CD4-positive, alpha-beta T cell treated with Interleukin-15 for 4 hours (primary cell): ENCODE results near the gene TMEM208.

Experiments used
- DNase-seq: peaks from one replicate; pipeline ENCODE4 v3.0.0-alpha.2; 2020; ENCODE audit warnings: low spot score

Gene TMEM208

DNA sequence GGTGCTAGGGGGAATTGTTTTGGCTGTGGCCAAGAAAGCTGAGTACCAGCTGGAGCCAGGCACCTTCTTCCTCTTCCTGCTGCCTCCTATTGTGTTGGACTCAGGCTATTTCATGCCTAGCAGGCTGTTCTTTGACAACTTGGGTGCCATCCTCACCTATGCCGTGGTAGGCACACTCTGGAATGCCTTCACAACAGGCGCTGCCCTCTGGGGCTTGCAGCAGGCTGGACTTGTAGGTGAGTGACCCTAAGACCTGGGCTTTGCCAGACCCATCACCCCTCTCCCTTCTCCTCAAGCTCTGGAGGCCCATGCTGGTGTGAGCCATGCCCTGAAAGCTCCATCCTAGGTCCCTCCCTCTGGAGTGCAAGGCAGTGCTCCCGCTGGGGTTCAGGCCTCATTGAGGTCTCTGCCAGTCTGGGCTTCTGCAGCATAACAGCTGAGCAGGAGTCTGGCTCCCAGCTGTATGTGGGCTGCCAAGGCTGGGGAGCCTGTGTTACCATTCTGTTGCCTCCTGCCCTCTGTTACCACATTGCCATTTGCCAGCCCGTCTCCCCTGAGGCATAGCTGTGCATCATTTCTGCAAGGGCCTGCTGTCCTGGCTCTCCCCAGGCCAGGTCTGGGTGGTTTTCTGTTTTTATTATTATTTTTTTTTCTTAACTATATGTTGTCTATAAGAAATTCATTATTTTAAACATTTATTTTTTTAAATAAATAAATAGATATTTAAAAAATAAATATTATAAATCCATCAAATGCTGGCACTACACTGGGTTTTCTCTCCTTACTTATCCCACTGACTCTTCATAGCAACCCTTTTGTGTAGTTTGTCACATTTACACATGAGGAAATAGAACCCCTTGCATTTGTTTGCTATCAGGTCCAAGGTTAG is 25.9 kb downstream of the TMEM208 start:
- no peak for DNase-seq

DNA sequence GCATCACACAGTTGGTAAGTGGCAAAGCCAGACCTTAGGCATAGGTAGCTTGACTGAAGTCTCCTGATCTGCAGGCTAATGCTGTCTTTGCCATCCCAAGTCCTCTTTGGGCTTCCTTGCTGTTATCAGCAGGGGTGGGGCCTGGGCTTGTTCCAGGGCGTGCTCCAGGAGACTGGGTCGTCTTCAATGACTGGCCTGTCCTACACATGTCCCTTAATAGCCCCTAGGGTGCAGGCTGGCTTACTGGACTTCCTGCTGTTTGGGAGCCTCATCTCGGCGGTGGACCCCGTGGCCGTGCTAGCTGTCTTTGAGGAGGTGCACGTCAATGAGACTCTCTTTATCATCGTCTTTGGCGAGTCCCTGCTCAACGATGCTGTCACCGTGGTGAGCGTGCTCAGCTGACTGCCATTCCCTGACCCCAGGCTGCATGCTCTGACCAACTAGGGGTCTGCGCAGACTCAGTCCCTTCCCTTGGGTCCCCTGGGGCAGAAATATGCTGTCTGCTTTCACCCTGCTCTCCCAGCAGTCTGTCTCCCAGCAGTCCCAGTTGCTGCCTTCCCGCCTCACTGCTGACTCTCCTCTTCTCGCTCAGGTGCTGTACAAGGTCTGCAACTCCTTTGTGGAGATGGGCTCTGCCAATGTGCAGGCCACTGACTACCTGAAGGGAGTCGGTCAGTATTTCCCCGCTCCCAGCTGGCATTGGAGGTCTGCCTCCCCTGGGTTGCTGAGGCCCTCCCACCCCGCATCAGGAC is 28.0 kb downstream of the TMEM208 start:
- DNase-seq = no peak

DNA sequence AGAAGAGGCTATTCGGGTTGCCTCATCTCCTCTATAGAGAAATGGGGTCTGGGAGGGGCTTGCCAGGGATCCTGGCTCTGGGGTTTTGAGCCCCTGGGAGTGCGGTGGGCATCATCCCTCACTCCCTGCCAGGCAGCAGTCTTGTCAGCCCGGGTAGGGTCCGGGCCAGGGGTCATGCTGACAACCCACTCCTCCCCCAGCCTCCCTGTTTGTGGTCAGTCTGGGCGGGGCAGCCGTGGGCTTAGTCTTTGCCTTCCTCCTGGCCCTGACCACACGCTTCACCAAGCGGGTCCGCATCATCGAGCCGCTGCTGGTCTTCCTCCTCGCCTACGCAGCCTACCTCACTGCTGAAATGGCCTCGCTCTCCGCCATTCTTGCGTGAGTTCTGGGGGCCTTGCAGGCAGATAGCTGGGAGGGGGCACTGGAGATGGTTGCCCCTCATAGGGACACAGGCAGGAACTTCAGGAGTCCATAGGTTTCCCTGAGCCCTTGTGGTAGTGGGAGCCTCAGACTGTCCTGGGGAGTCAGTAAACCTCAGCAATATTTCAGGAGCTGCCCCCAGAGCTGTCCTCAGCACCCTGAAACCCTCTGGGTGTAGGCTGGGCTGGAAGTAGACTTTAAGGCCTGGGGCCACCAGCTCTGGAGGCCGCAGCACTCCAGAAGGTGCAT is 28.8 kb downstream of the TMEM208 start:
- no peak for DNase-seq

DNA sequence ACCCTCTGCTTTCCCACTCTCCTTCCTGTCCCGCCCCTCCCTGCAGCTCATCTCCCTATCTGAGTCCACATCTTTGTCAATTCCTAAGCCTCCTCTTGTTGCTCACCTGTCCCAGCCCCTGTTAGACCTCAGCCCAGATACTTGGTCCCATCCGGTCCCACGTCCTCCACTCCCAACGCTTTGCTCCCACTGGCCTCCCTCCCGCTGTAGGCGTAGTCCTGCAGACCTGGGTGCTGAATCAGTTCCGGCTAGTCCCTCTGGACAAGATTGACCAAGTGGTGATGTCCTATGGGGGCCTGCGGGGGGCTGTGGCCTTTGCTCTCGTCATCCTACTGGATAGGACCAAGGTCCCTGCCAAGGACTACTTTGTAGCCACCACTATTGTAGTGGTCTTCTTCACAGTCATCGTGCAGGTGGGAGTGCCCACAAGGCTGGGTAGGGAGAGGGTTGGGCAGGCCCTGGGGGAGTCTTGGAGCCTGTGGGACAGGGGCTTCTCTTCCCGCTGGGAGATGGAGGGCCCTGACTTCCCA is 29.8 kb downstream of the TMEM208 start:
- no peak for DNase-seq

DNA sequence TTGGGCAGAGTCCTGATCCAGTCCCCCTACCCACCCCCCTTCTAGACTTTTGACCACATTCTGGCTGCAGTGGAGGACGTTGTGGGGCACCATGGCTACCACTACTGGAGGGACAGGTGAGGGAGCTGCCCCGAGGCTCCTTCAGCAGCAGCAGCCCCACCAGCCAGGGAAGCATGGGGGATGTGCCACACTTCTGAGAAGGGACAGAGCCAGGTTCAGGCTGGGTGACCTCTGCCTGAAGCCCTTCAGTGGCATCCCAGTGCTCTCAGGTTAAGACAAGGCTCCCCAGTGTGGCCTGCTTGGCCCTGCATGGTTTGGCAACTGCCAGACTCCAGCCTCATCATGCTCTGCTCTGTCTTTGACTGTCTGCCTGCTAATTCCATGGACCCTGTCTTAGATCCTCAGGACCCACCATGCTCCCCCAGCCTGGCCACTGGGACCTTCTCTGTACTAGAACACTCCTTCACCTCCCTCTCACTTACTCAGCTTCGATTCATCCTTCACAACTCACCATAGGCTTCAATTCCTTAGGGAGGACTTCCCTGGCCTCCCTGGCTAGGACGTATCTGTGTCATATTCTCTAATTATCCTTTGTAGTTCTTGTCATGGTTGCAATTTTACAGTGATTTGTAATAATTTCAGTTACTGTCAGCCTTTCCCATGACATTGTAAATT is 30.7 kb downstream of the TMEM208 start:
- no peak for DNase-seq

DNA sequence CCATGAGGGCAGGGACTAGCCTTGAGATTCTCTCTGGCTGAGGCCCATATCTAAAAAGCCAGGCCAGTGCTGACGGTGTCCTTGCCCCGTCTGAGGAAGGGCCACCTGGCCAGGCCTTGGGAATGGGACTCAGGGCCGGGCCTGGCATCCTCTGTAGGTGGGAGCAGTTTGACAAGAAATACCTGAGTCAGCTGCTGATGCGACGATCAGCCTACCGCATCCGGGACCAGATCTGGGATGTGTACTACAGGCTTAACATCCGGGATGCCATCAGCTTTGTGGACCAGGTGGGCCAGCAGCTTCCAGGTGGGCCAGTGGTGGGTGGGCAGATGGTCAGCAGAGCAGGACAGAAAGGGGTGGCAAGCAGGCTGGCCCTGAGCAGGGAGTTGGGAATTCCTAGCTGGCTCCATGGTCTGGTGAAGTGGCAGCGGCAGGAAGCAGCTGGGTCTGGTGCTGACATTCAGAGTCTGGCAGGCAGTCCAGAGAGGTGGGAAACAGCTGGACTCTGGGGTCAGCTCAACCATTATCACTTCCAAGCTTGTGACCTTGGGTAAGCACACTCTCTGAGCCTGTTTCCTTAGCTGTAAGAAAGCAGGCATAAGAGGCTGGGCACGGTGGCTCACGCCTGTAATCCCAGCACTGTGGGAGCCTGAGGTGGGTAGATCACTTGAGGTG is 31.4 kb downstream of the TMEM208 start:
- no peak for DNase-seq

DNA sequence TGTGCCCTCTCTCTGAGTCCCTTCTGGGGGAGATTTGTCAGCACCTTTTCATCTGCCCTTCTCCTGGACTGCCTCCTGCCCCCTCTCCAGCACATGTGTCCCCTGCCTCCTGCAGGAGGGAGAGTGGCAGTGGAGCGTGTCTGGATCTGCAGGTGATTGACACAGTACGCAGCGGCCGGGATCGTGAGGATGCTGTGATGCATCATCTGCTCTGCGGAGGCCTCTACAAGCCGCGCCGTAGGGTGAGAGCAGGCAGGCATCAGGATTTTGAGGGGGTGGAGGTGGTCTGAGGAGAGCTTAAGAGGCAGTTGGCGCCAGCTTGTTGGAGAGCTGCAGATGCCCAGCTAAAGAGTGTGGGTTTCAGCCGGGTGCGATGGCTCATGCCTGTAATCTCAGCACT is 32.8 kb downstream of the TMEM208 start:
- DNase-seq = no peak

DNA sequence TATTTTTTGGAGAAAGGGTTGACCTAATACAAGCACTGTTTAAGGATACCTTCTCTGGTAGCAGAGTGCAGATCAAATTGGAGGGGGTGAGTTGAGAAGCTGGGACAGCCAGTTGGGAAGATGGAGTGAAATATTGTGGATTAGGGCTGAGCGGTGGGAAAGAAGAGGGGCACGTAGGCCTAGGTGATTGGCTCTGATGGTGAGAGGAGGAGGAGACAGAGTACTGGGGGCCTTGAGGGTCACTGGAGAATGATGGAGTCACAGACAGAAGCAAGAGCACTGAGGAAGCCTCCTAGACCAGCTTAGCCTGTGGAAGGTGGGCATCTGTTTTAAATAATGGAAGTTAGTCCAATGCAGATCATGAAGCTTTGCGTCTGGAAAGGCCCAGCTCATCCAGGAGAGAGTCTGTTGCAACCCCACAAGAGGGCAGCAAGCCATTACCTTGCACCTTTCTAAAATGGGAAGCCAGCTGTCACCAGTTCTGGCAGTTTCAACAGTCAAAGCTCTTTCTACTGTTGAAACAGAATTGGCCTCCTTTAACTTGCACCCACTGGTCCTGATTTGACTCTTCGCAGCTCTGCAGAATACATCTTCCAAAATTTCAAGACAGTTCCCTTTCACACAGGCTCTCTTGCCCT is 33.6 kb downstream of the TMEM208 start:
- no peak for DNase-seq

DNA sequence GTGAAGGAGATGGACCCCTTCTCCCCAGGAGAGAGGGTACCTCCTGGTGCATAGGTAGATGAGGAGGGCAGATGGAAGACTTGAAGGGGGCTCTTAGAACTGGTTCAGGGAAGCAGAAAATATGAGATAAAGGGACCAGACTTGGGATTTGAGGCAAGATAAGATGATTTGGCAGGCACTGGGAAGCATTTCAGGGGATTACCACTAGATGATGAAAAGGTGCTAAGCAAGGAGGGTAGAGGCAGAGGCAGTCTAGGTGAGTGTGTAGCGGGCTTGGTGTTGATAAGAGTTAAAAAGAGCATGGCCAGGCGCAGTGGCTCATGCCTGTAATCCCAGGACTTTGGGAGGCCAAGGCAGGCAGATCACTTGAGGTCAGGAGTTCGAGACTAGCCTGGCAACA is 36.3 kb downstream of the TMEM208 start:
- DNase-seq = no peak

DNA sequence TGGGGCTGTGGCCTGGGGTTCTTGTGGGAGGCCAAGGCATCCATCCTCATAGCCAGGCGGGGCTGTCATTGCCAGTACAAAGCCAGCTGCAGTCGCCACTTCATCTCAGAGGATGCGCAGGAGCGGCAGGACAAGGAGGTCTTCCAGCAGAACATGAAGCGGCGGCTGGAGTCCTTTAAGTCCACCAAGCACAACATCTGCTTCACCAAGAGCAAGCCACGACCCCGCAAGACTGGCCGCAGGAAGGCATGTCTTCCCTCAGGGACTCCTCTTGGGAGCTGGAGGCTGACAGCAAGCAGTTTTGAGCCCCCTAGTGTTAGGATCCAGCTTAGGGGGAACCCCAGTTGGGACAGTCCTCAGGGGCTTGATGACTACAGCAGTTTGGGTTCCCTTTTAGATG is 37.3 kb downstream of the TMEM208 start:
- no peak for DNase-seq

DNA sequence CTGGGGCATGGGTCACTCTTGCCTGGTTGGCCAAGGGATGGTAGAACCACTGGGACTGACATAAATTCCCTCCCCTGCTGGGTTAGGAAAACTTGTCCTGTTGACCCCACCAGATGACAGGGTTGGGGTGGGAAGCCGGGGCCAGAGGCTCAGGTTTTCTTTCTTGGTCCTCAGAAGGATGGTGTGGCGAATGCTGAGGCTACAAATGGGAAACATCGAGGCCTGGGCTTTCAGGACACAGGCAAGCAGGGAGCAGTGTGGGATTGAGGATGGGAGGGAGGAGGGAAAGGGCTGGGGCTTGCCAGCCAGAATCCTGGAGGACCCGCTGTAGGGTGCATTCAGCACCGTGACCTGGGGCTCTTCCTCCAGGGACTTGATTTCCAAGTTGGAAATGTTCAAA is 37.9 kb downstream of the TMEM208 start:
- DNase-seq = no peak

DNA sequence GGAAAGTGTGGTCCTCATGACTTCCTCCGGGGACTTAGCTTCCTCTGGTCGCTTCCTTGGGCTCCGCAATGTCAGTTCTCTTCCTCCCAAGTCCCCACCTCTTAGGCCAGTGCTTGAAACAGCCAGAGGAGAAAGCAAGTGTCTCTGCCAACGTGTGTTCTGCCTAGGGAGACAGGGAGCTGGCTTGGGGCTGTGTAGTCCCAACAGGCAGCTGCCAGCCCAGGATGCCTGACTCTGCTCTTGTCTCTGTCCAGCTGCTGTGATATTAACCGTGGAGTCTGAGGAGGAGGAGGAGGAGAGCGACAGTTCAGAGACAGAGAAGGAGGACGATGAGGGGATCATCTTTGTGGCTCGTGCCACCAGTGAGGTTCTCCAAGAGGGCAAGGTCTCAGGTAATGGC is 38.9 kb downstream of the TMEM208 start:
- DNase-seq = no peak

DNA sequence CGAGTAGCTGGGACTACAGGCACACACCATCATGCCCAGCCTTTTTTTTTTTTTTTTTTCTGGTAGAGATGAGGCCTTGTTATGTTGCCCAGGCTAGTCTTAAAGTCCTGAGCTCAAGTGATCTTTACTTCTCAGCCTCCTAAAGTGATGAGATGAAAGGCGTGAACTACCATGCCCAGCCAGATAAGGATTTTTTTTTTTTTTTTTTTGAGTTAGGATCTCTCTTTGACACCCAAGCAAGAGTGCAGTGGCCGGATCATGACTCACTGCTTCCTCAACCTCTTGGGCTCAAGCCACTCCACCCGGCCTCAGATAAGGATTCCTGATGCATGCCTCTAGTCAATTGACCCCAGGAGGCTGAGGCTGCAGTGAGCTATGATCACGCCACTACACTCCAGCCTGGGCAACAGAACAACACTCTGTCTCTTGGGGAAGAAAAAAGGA is 41.2 kb downstream of the TMEM208 start:
- no peak for DNase-seq

DNA sequence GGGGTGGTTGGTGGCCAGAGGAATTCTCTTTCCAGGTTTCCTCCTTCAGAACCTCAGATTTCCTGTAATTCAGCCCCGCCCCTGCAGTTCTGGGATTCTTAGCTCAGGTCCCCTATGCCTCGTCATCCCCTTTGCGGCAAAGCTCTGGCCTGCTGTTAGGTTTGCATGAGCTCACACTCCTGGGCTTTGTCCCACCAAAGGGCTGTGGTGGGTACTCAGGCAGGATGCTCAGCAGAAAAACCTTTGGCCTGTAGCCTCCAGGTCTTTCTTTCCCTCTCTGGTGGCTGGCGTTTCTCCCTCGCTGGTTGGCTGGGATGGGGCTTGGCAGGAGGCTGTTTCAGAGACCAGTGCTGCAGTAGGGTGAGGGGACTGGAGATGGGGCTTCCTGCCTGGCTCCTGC is 42.8 kb downstream of the TMEM208 start:
- no peak for DNase-seq

DNA sequence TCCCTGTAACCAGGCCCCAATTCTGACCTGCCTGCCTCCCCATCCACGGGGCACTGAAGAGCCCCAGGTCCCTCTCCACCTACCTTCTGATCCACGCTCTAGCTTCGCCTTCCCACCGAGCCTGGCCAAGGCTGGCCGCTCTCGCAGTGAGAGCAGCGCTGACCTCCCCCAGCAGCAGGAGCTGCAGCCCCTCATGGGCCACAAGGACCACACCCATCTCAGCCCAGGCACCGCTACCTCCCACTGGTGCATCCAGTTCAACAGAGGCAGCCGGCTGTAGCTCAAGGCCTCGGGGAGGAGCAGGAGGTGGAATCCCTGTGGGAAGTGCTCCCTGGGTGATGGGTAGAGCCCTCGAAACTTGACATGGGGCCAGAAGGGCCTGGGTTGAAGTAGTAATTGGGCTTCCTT is 44.0 kb downstream of the TMEM208 start:
- DNase-seq = no peak

DNA sequence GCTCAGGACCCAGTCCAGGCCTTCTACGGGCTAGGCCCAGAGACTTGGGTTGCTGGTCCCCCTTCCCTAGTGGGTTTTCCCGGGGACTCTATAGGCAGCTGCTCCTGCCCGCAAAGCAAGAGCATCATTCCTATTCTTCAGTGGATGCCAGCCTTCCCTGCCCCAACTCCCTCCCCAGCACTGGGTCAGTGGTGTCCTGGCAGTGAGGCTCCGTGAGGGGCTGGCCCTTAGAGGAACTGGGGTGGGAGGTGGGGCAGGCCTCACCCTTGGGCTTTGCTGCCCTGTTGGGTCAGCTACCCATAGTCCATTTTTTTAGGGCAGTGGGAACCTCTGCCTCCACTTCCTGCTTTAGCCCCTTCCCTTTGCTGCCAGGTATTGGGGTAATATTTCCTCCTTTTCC is 44.5 kb downstream of the TMEM208 start:
- no peak for DNase-seq

DNA sequence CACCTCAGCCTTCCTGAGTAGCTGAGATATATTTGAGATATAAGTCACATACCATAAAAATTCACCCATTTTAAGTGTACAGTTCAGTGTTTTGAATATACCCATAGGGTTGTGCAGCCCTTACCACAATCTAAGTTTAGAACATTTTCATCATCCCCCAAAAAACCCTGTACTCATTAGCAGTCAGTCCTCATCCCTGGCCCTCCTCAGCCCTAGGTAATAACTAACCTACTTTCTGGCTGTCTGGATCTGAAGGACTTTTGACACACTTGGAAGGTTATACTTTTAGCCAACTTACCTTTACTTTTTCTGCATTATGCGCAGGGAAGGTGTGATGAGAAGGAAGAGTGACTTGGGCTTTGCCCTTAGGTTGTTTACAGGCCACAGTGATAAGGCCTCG is 48.4 kb downstream of the TMEM208 start:
- DNase-seq = no peak

DNA sequence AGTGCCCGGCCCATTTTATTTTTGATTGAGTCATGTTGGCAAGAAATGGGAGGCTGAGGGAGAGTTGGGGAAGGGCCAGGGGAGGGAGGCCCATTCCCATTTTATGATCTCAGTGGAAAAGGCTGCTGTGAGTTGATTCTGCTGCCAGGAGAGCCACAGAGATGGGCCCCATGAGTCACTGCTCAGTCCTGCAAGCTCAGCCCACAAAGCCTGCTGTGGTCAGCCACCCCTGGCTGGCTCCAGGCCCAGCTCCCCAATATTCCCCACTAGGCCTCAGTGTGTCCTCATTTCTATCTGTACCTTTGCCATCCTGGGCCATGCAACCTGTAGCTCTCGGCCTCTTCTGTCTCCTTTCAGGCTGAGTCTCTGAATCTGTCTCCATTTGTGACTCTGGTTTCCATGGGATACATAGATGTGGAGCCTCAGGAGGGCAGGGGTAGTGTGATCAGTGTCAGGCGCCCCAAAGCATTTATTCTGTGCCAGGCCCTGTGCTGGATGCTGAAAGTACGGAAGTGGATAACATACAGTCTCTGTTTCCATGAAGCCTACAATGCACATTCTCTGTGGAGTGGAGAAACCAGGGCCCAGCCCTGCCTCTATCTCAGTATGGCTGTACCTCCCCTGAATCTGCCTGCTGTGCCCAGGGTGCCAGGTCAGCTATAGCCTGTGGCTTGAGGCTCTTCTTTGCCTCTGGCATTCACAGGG is 50.5 kb downstream of the TMEM208 start:
- DNase-seq = no peak

DNA sequence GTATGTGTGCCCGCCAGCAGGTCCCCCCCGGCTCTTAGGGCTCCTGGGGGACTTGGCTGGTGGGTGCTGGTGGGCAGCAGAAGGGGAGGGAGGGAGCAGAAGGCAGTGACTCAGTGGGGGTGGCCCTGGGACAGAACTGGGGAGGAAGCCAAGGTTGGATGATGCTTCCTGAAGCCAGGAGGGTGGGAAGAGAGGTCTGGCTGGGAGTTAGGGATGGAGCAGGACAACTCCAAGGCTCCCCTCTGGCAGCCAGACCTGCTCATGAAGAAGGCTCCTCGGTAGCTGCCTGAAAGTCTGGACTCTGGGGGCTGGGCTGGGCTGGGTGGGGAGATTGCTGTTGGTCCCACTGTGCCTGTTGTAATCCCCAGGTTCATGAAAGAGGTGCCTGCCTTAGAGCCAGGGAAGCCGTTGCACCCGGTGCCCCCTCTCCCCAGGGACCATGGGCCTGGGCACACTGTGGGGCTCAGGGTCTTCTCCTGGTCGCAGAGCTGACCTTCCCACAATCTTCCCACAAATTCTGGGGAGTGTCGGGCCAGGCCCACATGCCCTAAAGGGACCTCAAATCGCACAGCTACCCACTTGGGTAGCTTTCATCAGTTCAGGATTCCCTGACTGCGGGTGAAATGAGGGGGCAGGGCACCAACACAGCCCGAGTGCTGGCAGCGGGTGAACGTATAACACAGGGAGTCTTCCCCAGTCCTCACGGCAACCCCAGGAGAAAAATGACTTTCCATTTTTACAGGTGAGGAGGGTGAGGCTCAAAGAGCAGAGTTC is 51.3 kb downstream of the TMEM208 start:
- DNase-seq = no peak
